WI38 (cell line): ENCODE data around the gene CHAD.
"Not testable (repeated sequence)": the region's sequence is repeated elsewhere in the genome, so short reads cannot be mapped to it uniquely, and the experiment has no call there.

Source experiments
- H3K4me3 ChIP-seq: 2 replicates; pipeline ENCODE4 v1.5.1; 2011; ENCODE audit warnings: low read depth, mild to moderate bottlenecking, control low read depth, low read length
- TF ChIP-seq, protein P1 (sequence below): IDR thresholded peaks from 2 replicates; pipeline ENCODE4 v1.5.1; 2012; ENCODE audit warnings: low read depth, mild to moderate bottlenecking, control low read depth, low read length

Gene CHAD

DNA sequence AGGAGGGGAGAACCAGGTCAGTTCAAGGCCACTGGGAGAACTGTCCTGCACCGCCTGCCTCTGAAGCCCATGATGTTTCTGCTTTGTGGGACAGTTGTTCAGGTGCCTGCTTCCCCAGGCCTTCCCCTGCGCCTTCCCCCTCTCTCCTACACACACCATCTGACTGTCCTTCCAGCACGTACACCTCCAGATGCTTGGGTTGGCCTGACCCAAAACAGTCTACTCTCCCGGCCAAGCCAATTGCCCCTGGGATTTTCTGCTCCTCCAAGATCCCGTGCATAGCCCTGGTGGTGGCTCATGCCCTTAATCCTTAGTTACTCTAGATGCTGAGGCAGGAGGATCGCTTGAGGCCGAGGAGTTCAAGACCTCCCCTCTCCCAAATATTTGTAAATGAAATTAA, 9.3 kb upstream of the CHAD start:
- H3K4me3 ChIP-seq, result peak overlapping the region; percentile 66
- TF ChIP-seq, protein P1, sequence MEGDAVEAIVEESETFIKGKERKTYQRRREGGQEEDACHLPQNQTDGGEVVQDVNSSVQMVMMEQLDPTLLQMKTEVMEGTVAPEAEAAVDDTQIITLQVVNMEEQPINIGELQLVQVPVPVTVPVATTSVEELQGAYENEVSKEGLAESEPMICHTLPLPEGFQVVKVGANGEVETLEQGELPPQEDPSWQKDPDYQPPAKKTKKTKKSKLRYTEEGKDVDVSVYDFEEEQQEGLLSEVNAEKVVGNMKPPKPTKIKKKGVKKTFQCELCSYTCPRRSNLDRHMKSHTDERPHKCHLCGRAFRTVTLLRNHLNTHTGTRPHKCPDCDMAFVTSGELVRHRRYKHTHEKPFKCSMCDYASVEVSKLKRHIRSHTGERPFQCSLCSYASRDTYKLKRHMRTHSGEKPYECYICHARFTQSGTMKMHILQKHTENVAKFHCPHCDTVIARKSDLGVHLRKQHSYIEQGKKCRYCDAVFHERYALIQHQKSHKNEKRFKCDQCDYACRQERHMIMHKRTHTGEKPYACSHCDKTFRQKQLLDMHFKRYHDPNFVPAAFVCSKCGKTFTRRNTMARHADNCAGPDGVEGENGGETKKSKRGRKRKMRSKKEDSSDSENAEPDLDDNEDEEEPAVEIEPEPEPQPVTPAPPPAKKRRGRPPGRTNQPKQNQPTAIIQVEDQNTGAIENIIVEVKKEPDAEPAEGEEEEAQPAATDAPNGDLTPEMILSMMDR, result no peak

DNA sequence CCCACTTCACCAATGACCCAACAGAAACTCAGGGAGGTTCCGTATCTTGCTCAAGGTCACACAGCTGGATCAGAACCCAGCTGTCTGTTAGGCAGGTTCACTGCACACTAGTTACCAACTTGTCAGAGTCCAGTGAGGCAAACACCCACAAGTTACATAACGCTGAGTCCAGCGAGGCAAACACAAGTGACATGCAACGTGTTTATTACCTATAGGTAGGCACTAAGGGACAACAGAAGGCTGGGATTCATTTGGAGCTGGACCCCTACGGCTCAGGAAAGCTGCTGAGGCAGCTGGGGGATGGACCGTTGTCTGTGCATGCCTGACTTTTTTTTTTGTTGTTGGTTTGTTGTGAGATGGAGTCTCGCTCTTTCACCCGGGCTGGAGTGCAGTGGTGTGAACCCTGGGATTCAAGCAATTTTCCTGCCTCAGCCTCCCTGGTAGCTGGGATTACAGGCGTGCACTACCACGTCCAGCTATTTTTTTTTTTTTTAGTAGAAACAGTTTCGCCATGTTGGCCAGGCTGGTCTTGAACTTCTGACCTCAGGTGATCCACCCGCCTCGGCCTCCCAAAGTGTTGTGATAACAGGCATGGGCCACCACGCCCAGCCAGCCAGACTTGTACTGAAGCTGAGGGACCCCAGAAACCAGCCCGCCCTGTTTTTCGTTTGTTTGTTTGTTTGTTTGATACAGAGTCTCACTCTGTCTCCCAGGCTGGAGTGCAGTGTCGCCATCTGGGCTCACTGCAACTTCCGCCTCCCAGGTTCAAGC, 8.1 kb upstream of the CHAD start:
- TF ChIP-seq, protein P1, result no peak
- H3K4me3 ChIP-seq, result no peak overlapping the region

DNA sequence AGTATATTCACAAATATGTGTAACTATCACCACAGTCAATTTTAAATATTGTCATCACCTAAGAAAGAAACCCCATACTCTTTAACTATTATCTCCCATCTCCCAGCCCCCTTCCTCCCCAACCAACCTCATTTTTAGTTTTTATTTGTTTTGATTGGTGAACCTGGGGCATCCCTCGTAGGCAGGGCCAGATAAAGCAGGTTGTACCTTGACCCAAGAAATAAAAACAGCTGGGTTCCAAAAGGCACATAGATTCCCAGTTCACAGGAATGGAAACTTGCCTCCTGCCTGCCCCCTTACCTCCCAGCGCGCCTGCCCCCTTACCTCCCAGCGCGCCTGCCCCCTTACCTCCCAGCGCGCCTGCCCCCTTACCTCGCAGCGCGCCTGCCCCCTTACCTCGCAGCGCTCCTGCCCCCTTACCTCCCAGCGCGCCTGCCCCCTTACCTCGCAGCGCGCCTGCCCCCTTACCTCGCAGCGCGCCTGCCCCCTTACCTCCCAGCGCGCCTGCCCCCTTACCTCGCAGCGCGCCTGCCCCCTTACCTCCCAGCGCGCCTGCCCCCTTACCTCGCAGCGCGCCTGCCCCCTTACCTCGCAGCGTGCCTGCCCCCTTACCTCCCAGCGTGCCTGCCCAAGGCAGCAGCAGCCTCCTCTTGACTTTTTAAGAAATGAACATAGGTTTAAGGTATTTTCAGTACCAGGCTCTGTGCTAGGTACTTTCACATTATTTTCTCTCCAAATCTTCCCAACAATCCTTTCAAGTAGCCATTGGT, 7.3 kb upstream of the CHAD start:
- H3K4me3 ChIP-seq, result not testable (repeated sequence)

DNA sequence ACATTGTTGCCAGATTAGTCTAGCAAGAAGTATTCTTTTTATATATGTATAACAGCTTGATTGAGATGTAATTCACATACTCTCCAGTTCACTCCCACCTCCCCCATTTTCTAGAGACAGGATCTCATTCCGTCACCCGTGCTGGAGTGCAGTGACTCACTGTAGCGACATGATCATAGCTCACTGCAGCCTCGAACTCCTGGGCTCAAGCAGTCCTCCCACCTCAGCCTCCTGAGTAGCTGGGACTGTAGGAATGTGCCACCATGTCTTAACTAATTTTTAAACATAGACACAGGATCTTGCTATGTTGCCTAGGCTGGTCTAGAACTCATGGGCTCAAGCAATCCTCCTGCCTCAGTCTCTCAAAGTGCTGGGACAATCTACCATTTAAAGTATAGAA, 6.7 kb upstream of the CHAD start:
- TF ChIP-seq, protein P1, result no peak

DNA sequence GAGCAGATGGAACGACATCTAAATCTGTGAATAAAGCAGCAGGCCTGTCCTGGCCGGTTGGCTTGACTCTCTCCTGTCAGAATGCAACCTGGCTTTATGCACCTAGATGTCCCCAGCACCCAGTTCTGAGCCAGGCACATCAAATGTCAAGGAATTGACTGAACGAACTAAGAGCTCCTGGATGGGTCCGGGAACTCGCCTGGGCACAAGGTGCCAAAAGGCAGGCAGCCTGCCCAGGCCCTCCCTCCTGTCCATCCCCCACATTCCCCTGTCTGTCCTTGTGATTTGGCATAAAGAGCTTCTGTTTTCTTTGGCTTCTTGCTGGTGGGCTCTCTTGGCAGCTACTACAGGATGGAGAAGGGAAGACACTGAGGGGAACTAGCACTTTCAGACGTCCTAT, 5.8 kb upstream of the CHAD start:
- TF ChIP-seq, protein P1, result no peak

More for the DNA sequence above, 6.7 kb upstream of the CHAD start:
- H3K4me3 ChIP-seq, result no peak overlapping the region

DNA sequence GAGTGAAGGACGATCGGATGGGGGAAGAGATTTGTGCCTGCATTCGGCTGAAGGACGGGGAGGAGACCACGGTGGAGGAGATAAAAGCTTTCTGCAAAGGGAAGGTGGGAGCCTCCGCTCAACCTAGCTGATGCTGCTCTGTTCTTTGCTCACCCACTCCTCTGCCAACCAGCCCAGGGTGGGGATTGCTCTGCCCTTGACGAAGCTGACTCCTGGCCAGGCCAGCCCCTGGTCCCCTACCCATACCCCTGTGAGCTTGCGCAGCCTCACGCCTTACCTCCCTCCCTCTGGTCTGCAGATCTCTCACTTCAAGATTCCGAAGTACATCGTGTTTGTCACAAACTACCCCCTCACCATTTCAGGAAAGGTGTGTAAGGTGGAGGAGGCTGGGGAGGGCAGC, 5.2 kb upstream of the CHAD start:
- TF ChIP-seq, protein P1, result no peak

More for the DNA sequence above, 5.8 kb upstream of the CHAD start:
- H3K4me3 ChIP-seq, result no peak overlapping the region

DNA sequence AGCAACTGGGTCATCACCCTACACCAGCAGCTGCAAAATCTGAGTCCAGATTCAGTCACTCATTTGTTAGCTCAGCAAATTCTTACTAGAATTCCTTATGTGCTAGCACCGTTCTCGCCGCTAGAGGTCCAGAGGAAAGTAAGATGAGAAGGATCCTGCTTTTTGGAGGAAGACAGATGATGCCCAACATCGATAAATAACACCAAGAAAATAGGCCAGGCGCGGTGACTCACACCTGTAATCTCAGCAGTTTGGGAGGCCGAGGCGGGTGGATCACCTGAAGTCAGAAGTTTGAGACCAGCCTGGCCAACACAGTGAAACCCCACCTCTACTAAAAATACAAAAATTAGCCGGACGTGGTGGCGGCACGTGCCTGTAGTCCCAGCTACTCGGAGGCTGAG, 4.1 kb upstream of the CHAD start:
- H3K4me3 ChIP-seq, result not testable (repeated sequence)
- TF ChIP-seq, protein P1, result peak; percentile 35

More for the DNA sequence above, 5.2 kb upstream of the CHAD start:
- H3K4me3 ChIP-seq, result no peak overlapping the region
